ENCODE data around the gene SELENOW.

The SELENOW gene

DNA sequence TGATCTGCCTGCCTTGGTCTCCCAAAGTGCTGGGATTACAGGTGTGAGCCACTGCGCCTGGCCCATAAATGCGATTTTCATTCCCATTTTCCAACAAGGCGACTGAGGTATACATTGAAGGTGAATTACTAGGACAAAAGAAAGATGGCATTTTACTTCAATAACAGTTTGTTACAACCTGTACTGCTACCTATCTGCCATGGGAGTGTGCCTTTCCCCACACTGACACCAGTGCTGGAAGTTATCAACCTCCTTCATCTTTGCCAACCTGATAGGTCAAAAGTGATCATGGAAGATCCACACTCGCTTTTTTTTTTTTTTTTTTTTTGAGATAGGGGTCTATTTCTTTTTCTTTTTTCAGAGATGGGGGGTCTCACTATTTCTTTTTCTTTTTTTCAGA lies 54.2 kb downstream of the SELENOW start:
- DNase-seq = no peak
